ENCODE measurements around the gene GOPC. TPM values are rescaled to one million over a fixed set of nuclear protein-coding genes. Genes with fewer than 3 reads are reported as not detected.
"Not testable (repeated sequence)": the region's sequence is repeated elsewhere in the genome, so short reads cannot be mapped to it uniquely, and the experiment has no call there.

Gene GOPC
- total RNA-seq: 10 to 100 TPM; 20.5 to 20.8 TPM

- CTCF ChIA-PET: interaction anchor here (0.7 to 1.2 kb wide), 3 partner anchors 25 to 152 kb away, joined by 3 to 4 read pairs (median 3); no protein-coding TSS in a partner anchor
- POLR2A ChIA-PET: interaction anchor here (0.5 to 1.5 kb wide), 5 partner anchors 34 to 126 kb away, joined by 3 to 9 read pairs (median 4); no protein-coding TSS in a partner anchor
Measured at GRCh38 chr6:117602151-117602898, at the start of gene GOPC. Gene GOPC (minus strand): TSS chr6:117602511. CDS start chr6:117602288, 223 bp downstream.

GRCh38 chr6:117651984-117652383 is 49.7 kb upstream of the GOPC start:
- CTCF ChIA-PET, POLR2A ChIA-PET: not testable (repeated sequence)

- ChIA-PET POLR2A (no interaction called here), CTCF (no interaction called here)
Measured at GRCh38 chr6:117642976-117643375, 40.7 kb upstream of the GOPC start.

GRCh38 chr6:117637770-117638169 is 35.5 kb upstream of the GOPC start:
- ChIA-PET POLR2A (no interaction called here), CTCF (no interaction called here)

- POLR2A ChIA-PET: no interaction called here
- CTCF ChIA-PET: interaction anchor here (0.6 kb wide), 1 partner anchor 11 kb away, joined by 4 read pairs; no protein-coding TSS in a partner anchor
Measured at GRCh38 chr6:117629119-117629660, 26.9 kb upstream of the GOPC start.

- CTCF ChIA-PET: no interaction called here
- POLR2A ChIA-PET: no interaction called here
Measured at GRCh38 chr6:117627533-117627932, 25.2 kb upstream of the GOPC start.

- POLR2A ChIA-PET: no interaction called here
- CTCF ChIA-PET: no interaction called here
Measured at GRCh38 chr6:117624869-117625481, 22.7 kb upstream of the GOPC start.

- CTCF ChIA-PET: interaction anchor here (0.8 kb wide), 1 partner anchor 12 kb away, joined by 3 read pairs; no protein-coding TSS in a partner anchor
- POLR2A ChIA-PET: no interaction called here
Measured at GRCh38 chr6:117619178-117619577, 16.9 kb upstream of the GOPC start.

GRCh38 chr6:117617210-117618035 is 15.1 kb upstream of the GOPC start:
- CTCF ChIA-PET: no interaction called here
- POLR2A ChIA-PET: no interaction called here

- CTCF ChIA-PET: no interaction called here
- POLR2A ChIA-PET: no interaction called here
Measured at GRCh38 chr6:117616391-117617209, 14.3 kb upstream of the GOPC start.

GRCh38 chr6:117615750-117616390 is 13.6 kb upstream of the GOPC start:
- ChIA-PET CTCF (no interaction called here), POLR2A (no interaction called here)

- ChIA-PET POLR2A (no interaction called here), CTCF (no interaction called here)
Measured at GRCh38 chr6:117613920-117614560, 11.7 kb upstream of the GOPC start.

GRCh38 chr6:117607511-117607910 is 5.2 kb upstream of the GOPC start:
- CTCF ChIA-PET: interaction anchor here (0.8 to 1.2 kb wide), 2 partner anchors 12 to 158 kb away, joined by 3 read pairs; no protein-coding TSS in a partner anchor
- POLR2A ChIA-PET: no interaction called here

GRCh38 chr6:117605169-117605826 is 3.0 kb upstream of the GOPC start:
- POLR2A ChIA-PET: no interaction called here
- CTCF ChIA-PET: interaction anchor here (0.8 to 2.1 kb wide), 5 partner anchors 34 to 156 kb away, joined by 3 to 9 read pairs (median 4); no protein-coding TSS in a partner anchor

GRCh38 chr6:117603821-117604220 is 1.5 kb upstream of the GOPC start:
- ChIA-PET CTCF (interaction anchor here (1.8 to 2.1 kb wide), 2 partner anchors 52 to 154 kb away, joined by 4 to 9 read pairs; no protein-coding TSS in a partner anchor), POLR2A (no interaction called here)

GRCh38 chr6:117602899-117603588 is 733 bp upstream of the GOPC start:
- POLR2A ChIA-PET: interaction anchor here (0.5 to 1.5 kb wide), 4 partner anchors 54 to 127 kb away, joined by 3 to 9 read pairs (median 4); no protein-coding TSS in a partner anchor
- CTCF ChIA-PET: interaction anchor here (0.6 to 1.1 kb wide), 2 partner anchors 120 to 153 kb away, joined by 3 to 4 read pairs; no protein-coding TSS in a partner anchor

- CTCF ChIA-PET: interaction anchor here (0.7 to 1.2 kb wide), 3 partner anchors 24 to 152 kb away, joined by 3 to 4 read pairs (median 3); no protein-coding TSS in a partner anchor
- POLR2A ChIA-PET: interaction anchor here (0.8 to 1.5 kb wide), 3 partner anchors 34 to 120 kb away, joined by 3 to 9 read pairs (median 5); no protein-coding TSS in a partner anchor
Measured at GRCh38 chr6:117601811-117602150, 530 bp downstream of the GOPC start.
